HG03196 (cell line): Measurements from ENCODE around the gene LPAR1.
"Not testable (repeated sequence)": the region's sequence is repeated elsewhere in the genome, so short reads cannot be mapped to it uniquely, and the experiment has no call there.

Experiments used
- ATAC-seq: cut with Tn5 transposase; IDR thresholded peaks from one replicate; pipeline ENCODE4 v1.9.1; 2021; ENCODE audit not compliant: unreplicated experiment

LPAR1 gene, protein sequence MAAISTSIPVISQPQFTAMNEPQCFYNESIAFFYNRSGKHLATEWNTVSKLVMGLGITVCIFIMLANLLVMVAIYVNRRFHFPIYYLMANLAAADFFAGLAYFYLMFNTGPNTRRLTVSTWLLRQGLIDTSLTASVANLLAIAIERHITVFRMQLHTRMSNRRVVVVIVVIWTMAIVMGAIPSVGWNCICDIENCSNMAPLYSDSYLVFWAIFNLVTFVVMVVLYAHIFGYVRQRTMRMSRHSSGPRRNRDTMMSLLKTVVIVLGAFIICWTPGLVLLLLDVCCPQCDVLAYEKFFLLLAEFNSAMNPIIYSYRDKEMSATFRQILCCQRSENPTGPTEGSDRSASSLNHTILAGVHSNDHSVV

DNA sequence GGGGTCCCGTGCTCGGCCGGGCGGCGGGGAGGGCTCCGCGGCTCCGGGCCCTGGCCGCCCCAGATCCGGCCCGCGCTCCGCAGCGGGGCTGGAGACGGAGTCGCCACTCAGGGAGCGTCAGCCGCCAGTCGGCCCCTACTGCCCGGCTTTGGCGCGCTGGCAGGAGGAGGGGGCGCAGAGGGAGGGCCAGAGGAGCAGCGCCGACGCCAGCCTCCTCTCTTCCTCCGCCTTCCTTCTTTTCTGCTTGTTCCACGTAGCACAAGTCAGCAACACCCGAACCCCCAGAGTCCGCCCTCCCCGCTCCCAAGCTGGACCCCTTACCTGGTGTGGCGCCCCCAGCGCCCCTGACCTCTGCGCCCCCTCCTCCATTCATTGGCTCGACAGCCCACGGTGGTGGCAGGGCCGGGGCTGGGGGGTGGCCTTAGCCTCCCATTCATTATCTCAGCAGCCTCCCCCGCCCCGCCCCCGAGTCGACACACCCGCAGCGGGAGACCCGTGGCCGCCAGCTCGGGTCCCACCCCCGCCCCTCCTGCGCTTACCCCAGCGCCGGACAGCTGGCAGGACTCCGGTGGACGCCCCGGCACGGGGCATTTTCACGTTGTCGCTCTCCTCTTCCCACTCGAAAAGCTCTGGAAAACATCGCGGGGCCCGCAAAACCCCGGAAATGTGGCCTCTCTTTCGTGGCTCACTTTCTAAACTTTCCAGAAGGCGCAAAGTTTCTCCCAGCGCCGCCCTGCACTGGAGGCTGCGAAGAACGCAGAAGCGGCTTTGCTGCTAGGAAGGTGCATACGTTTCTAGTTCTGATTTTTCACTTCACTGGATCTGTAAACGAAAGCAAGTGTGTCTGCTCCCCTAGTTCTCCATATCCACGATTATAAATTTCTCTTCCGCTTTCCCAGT, at the start of gene LPAR1:
LPAR1 (minus strand) TSS at position 140 of the 900 bp plus-strand sequence. CDS start 66,353 bp downstream, outside the sequence.
- ATAC-seq: peak; percentile 3

- no peak for ATAC-seq
Measured at GRCh38 chr9:111078391-111079038, 40.2 kb upstream of the LPAR1 start.

- ATAC-seq: no peak
Measured at GRCh38 chr9:111076519-111076918, 38.2 kb upstream of the LPAR1 start.

GRCh38 chr9:111076042-111076441, 37.8 kb upstream of the LPAR1 start:
- ATAC-seq: no peak

GRCh38 chr9:111074395-111074794, 36.1 kb upstream of the LPAR1 start:
- ATAC-seq: no peak

DNA sequence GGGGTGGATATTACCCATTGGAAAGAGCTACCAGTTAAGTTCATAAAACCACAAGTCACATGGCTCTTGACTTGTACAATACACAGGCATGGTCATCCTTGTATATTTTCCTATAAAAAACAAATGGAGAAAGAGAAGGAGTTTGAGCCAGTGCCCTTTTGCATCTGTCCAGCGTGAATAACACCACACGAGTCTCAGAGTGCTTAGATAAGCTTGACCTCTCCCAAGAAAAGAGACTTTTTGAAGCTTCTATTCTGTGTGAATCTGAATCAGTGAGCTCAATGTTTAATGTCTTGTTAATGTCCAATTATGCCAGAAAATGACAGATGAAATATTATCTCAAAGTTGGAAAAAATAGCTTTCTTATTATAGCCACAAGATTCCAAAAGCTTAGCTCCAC, 30.9 kb upstream of the LPAR1 start:
- no peak for ATAC-seq

DNA sequence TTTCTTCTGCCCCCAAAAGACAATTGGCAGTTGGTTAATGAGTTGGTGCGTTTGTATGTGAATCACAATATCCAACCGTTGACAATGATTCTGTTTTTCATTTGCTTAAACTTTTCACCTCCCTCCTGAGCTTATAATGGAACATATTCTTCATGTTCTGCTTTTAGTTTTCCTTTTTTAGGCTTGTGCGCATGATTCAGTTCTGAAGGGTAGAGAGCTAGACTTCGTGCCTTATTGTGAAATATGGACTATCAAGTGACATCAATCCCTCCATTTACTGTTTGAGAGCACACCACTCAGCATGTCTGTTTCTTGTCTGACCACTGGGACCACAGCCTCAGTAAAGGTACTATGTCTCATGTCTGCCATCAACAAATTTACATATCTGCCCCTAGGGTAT, 30.5 kb upstream of the LPAR1 start:
- ATAC-seq: no peak

DNA sequence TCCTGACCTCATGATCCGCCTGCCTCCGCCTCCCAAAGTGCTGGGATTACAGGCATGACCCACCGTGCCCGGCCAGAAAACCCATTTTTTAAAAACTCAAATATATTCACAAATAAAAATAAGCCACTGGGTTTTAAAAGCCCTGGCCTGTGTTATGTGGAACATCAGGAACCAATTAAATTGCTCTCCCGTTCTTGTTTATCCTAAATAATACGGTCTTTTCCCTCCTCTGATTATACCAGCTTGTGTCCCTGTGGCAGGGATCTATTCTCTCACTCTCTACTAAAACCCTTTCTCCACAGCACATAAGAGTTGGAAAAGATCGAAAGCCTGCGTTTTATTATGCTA, 30.1 kb upstream of the LPAR1 start:
- no peak for ATAC-seq

GRCh38 chr9:111066468-111066867, 28.2 kb upstream of the LPAR1 start:
- no peak for ATAC-seq

DNA sequence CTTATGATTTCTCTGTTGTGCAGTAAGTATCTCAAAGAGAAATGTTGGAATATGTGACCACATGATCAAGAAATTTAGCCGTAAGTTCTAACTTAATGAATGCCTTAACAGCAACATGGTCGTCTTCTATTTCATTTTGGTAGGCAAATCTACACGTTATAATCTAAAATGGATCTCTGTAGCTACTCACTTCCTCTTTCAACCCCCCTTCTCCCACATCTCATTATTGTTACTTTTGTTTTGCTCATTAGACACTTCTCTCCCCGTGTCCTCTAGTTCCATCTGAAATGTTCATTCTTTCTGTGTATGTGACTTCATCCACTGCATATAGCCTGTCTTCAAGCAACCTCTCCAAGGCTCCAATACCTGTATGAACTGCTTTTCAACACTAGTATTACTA, 27.1 kb upstream of the LPAR1 start:
- ATAC-seq: no peak

- no peak for ATAC-seq
Measured at GRCh38 chr9:111064160-111064837, 26.0 kb upstream of the LPAR1 start.

- no peak for ATAC-seq
Measured at GRCh38 chr9:111063332-111063731, 25.1 kb upstream of the LPAR1 start.

GRCh38 chr9:111058166-111058565, 19.9 kb upstream of the LPAR1 start:
- ATAC-seq: no peak

- no peak for ATAC-seq
Measured at GRCh38 chr9:111056538-111056937, 18.3 kb upstream of the LPAR1 start.

DNA sequence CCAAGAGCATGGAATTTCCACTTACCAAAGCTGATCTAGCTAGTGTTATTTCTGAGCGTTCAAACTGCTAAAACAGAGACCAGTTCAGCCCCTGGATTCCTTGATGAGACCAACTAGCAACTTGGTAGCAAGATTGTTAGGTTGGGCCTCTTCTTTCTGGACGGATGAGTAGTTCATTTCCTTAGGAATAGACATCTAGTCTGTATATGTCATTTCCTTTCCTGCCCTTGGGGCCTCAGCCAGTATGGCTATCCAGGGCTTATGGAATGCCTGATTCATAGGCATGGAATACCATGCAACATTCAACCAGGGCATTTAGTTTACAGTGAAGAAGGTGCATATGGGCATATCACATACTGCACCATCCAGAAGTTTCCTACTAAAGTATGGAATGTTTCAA, 14.5 kb upstream of the LPAR1 start:
- ATAC-seq: no peak

DNA sequence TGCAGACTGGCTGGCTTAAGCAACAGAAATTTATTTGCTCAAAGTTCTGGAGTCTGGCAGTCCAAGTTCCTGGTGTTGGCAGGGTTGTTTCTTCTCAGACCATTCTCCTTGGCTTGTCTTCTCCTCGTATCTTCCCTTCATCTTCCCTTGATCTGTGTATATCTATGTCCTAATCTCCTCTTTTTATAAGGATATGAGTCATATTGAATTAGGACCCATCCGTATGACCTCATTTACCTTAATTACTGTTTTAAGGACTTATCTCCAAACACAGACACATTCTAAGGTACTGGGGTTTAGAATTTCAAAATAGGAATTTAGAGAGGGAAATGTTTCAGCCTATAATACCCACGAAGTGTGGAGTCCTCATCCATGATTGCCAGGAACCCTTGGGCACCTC, 13.1 kb upstream of the LPAR1 start:
- no peak for ATAC-seq

- ATAC-seq: no peak
Measured at GRCh38 chr9:111050819-111051218, 12.5 kb upstream of the LPAR1 start.

- not testable (repeated sequence) for ATAC-seq
Measured at GRCh38 chr9:111047287-111047686, 9.0 kb upstream of the LPAR1 start.

DNA sequence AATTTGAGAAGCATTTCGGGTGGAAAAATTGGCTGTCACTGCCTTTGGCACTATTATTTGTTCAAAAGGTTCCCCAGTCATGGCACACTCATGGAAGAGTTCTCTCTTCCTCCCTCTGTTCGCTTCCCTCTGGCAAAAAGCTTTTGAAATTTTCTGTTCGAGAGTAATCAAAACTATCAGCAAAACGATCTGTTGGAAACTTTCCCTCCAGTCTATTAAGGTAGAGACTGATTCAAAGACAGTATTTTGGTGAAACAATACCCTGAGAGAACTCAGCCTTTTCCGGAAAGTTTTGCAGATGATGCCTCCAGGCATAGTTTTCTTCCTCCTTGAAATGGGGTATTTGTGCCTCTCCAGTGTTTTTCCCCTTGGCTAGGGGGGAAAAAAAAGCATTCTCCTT, 3.6 kb upstream of the LPAR1 start:
- ATAC-seq: no peak

- no peak for ATAC-seq
Measured at GRCh38 chr9:111040494-111040893, 2.2 kb upstream of the LPAR1 start.

DNA sequence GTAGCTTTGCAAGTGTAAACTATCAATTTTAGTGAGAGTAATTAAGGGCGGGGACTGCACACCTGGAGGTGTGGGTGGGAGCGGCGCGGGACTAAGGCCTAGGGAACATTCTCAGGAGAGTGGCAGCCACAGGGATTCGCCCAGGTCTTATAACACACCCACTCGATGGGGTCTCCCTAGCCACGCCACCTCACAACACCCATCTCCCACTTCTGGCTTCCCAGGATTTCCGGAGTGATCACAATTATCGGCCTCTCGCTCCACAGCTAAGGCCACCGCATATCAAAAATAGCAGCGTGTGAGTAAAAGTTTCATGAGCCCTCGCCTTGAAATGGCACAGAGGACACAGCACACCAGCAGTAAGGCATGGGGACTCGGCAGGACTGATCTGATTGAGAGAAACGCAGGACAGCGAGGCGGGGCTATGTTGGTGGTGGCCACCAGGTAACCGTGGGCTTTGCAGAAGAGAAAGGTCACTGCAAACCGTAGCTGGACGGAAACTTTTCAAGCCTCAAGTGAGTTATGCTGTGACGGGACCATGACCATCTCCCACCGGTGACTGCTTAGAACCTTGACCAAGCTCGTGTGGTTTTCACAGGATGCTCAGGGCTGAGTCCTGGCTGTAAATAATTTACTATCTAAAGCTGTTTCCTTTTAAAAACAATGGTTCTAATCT, 1.1 kb upstream of the LPAR1 start:
- ATAC-seq: peak; percentile 49
